SU-DHL-6 (cell line): ENCODE data around the gene ENO1.

ENCODE experiments used
- H2AFZ ChIP-seq: fragments of 200-600 bp; sonication (generic); 2 replicates; pipeline ENCODE4 v1.6.1; 2014; ENCODE audit warnings: low read depth, mild to moderate bottlenecking, moderate library complexity, mixed read lengths, antibody characterized with exemption, low read length; ENCODE audit not compliant: severe bottlenecking
- H3F3A ChIP-seq: fragments of 200-600 bp; shearing (Covaris generic); 2 replicates; pipeline ENCODE4 v1.6.0; 2016; ENCODE audit warnings: antibody characterized with exemption, mild to moderate bottlenecking; ENCODE audit not compliant: insufficient read depth
- H3K27ac ChIP-seq: fragments of 200-600 bp; sonication (generic); 2 replicates; pipeline ENCODE4 v1.5.1; 2016; ENCODE audit warnings: low read depth, mild to moderate bottlenecking, low read length, moderate library complexity, mixed read lengths
- H3K27me3 ChIP-seq: fragments of 200-600 bp; sonication (generic), shearing (Covaris generic); 2 replicates; pipeline ENCODE4 v1.6.0; 2014; ENCODE audit warnings: mild to moderate bottlenecking, low read length
- H3K36me3 ChIP-seq: fragments of 200-600 bp; sonication (generic); 2 replicates; pipeline ENCODE4 v1.6.1; 2014; ENCODE audit warnings: mild to moderate bottlenecking, low read length, mixed read lengths
- H3K4me2 ChIP-seq: fragments of 300-600, 200-600 bp; shearing (Covaris generic), sonication (generic); 2 replicates; pipeline ENCODE4 v1.6.0; 2014; ENCODE audit warnings: low read length, low read depth, mild to moderate bottlenecking; ENCODE audit not compliant: poor library complexity, severe bottlenecking
- H3K4me3 ChIP-seq: fragments of 200-600 bp; sonication (generic); 2 replicates; pipeline ENCODE4 v1.5.1; 2014; ENCODE audit warnings: antibody characterized with exemption, low read length, mild to moderate bottlenecking, mixed read lengths; ENCODE audit not compliant: insufficient read depth, poor library complexity, severe bottlenecking
- H3K79me2 ChIP-seq: fragments of 200-600 bp; sonication (generic); 2 replicates; pipeline ENCODE4 v1.6.1; 2014; ENCODE audit warnings: mild to moderate bottlenecking, low read length, moderate library complexity; ENCODE audit not compliant: insufficient read depth
- H3K9ac ChIP-seq: fragments of 200-600 bp; sonication (generic); 2 replicates; pipeline ENCODE4 v1.7.0; 2014; ENCODE audit warnings: mild to moderate bottlenecking, low read length
- H3K9me2 ChIP-seq: fragments of 200-600 bp; sonication (generic); replicated peaks from 2 replicates; pipeline ENCODE4 v1.6.1; 2014; ENCODE audit warnings: low read length; ENCODE audit not compliant: insufficient read depth
- H3K9me3 ChIP-seq: fragments of 200-600 bp; sonication (generic); 2 replicates; pipeline ENCODE4 v1.6.1; 2014; ENCODE audit warnings: low read length, mixed read lengths; ENCODE audit not compliant: insufficient read depth
- H4K20me1 ChIP-seq: fragments of 200-600 bp; sonication (generic); 2 replicates; pipeline ENCODE4 v1.6.1; 2014; ENCODE audit warnings: low read depth, mild to moderate bottlenecking, antibody characterized with exemption, low read length, moderate library complexity, mixed read lengths
- CTCF ChIP-seq: fragments of 200-600 bp; sonication (generic); IDR thresholded peaks from one replicate; pipeline ENCODE4 v1.5.1; 2017; ENCODE audit warnings: antibody characterized with exemption, mild to moderate bottlenecking, low read length, moderate library complexity; ENCODE audit not compliant: insufficient read depth, poor library complexity, severe bottlenecking
- EZH2phosphoT487 ChIP-seq: fragments of 200-600 bp; sonication (generic), shearing (Covaris generic); conservative IDR thresholded peaks from 2 replicates; pipeline ENCODE4 v1.6.1; 2018; ENCODE audit warnings: mild to moderate bottlenecking, antibody characterized with exemption, low read length, moderate library complexity, mixed read lengths

Gene ENO1

GRCh38 chr1:8816264-8816663, 62.2 kb downstream of the ENO1 start:
- H3K27me3 ChIP-seq = no peaks in the 10 kb centered on the region
- no peak for TF ChIP-seq EZH2phosphoT487
- H3K9me3 ChIP-seq = no peaks in the 10 kb centered on the region
- H3K4me2 ChIP-seq = peak overlapping the region; percentile 74
- H3K27ac ChIP-seq = no peak overlapping the region
- peaks cover 8% of the 10 kb centered on the region for H3F3A ChIP-seq
- H3K4me3 ChIP-seq = peak overlapping the region; percentile 100
- peak overlapping the region; percentile 98 for H2AFZ ChIP-seq
- peak overlapping the region; percentile 85 for H3K9ac ChIP-seq
- H3K9me2 ChIP-seq = no peaks in the 10 kb centered on the region
- H4K20me1 ChIP-seq = peaks cover 6% of the 10 kb centered on the region; the same call in 1 of the 2 replicates
- H3K36me3 ChIP-seq = no peaks in the 10 kb centered on the region
- H3K79me2 ChIP-seq = no peaks in the 10 kb centered on the region; the same call in 1 of the 2 replicates

- TF ChIP-seq EZH2phosphoT487 (no peak), CTCF (no peak)
- Histone ChIP-seq H3K9me3 (no peaks in the 10 kb centered on the region), H3K9ac (peak overlapping the region; percentile 85; the same call in 1 of the 2 replicates), H3K4me3 (no peak overlapping the region), H2AFZ (no peak overlapping the region), H4K20me1 (peaks cover 6% of the 10 kb centered on the region; the same call in 1 of the 2 replicates), H3K4me2 (peak overlapping the region; percentile 74), H3K27ac (no peak overlapping the region), H3K36me3 (no peaks in the 10 kb centered on the region), H3K79me2 (no peaks in the 10 kb centered on the region; the same call in 1 of the 2 replicates), H3F3A (peaks cover 8% of the 10 kb centered on the region), H3K27me3 (no peaks in the 10 kb centered on the region), H3K9me2 (no peaks in the 10 kb centered on the region)
Observed at GRCh38 chr1:8815582-8816151, 62.8 kb downstream of the ENO1 start.

- H3K4me2 ChIP-seq = peak overlapping the region; percentile 74
- no peaks in the 10 kb centered on the region for H3K36me3 ChIP-seq
- peaks cover 6% of the 10 kb centered on the region; the same call in 1 of the 2 replicates for H4K20me1 ChIP-seq
- H2AFZ ChIP-seq = no peak overlapping the region
- H3F3A ChIP-seq = peaks cover 8% of the 10 kb centered on the region
- H3K79me2 ChIP-seq = no peaks in the 10 kb centered on the region; the same call in 1 of the 2 replicates
- no peaks in the 10 kb centered on the region for H3K9me3 ChIP-seq
- no peaks in the 10 kb centered on the region for H3K27me3 ChIP-seq
- no peak for TF ChIP-seq EZH2phosphoT487
- no peak for TF ChIP-seq CTCF
- no peaks in the 10 kb centered on the region for H3K9me2 ChIP-seq
- no peak overlapping the region for H3K9ac ChIP-seq
- H3K27ac ChIP-seq = no peak overlapping the region
- no peak overlapping the region for H3K4me3 ChIP-seq
Observed at GRCh38 chr1:8814865-8815264, 63.6 kb downstream of the ENO1 start.

DNA sequence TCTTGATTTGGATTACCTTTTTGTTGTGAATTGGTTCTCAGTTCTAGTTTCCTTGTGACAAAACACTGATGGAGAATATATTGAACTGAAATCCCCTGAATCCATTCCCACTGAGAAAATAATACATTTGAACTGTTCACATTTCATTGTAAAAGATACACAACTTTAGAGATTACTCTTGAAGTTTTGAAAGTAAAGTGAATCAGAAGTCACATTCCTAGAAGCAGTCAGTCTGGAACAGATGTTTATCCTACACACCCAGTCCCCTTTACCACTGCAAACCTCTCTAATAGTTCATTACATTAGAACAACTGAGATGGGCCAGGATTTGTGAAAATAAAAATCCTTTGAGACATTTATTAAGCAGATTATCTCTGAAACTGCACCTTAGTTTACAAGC, 64.5 kb downstream of the ENO1 start:
- no peaks in the 10 kb centered on the region; the same call in 1 of the 2 replicates for H3K79me2 ChIP-seq

More for the DNA sequence above, 64.5 kb downstream of the ENO1 start:
- Histone ChIP-seq H3K9ac (no peak overlapping the region), H3K36me3 (no peaks in the 10 kb centered on the region), H3K27me3 (no peaks in the 10 kb centered on the region), H3K9me3 (no peaks in the 10 kb centered on the region), H3F3A (peaks cover 8% of the 10 kb centered on the region), H3K27ac (no peak overlapping the region), H4K20me1 (peaks cover 12% of the 10 kb centered on the region; the same call in 1 of the 2 replicates), H3K4me3 (no peak overlapping the region), H3K9me2 (no peaks in the 10 kb centered on the region), H2AFZ (no peak overlapping the region), H3K4me2 (no peak overlapping the region)
- TF ChIP-seq EZH2phosphoT487 (no peak), CTCF (no peak)
